Karpas-422 (cell line): ENCODE results near the gene ZBTB32. TPM values are rescaled to one million over a fixed set of nuclear protein-coding genes. Genes with fewer than 3 reads are reported as not detected.

Experiments
- DNase-seq: peaks from one replicate; pipeline ENCODE4 v3.0.0-alpha.2; 2015
- H2AFZ ChIP-seq: fragments of 200-600 bp; sonication (generic); 2 replicates; pipeline ENCODE4 v1.6.1; 2014; ENCODE audit warnings: antibody characterized with exemption, low read length, mixed read lengths
- H3K27ac ChIP-seq: fragments of 200-600 bp; sonication (generic); 2 replicates; pipeline ENCODE4 v1.5.1; 2014; ENCODE audit warnings: mild to moderate bottlenecking, low read length, moderate library complexity
- H3K27me3 ChIP-seq: fragments of 200-600 bp; sonication (generic); 2 replicates; pipeline ENCODE4 v1.6.1; 2014; ENCODE audit warnings: low read length, mixed read lengths
- H3K36me3 ChIP-seq: fragments of 200-600 bp; sonication (generic); 2 replicates; pipeline ENCODE4 v1.6.1; 2014; ENCODE audit warnings: low read length, mixed read lengths; ENCODE audit not compliant: insufficient read depth
- H3K4me1 ChIP-seq: fragments of 200-600 bp; sonication (generic); 2 replicates; pipeline ENCODE4 v1.6.1; 2014; ENCODE audit warnings: mild to moderate bottlenecking, low read length, mixed read lengths
- H3K4me2 ChIP-seq: fragments of 200-600 bp; sonication (generic); 2 replicates; pipeline ENCODE4 v1.6.1; 2014; ENCODE audit warnings: low read length, low read depth, mild to moderate bottlenecking; ENCODE audit not compliant: poor library complexity, severe bottlenecking
- H3K4me3 ChIP-seq: fragments of 200-600 bp; sonication (generic); 2 replicates; pipeline ENCODE4 v1.5.1; 2014; ENCODE audit warnings: mild to moderate bottlenecking, antibody characterized with exemption, low read length, mixed read lengths
- H3K79me2 ChIP-seq: fragments of 200-600 bp; sonication (generic); 2 replicates; pipeline ENCODE4 v1.6.1; 2014; ENCODE audit warnings: mild to moderate bottlenecking, low read length, mixed read lengths
- H3K9ac ChIP-seq: fragments of 200-600 bp; sonication (generic); 2 replicates; pipeline ENCODE4 v1.6.0; 2014; ENCODE audit warnings: low read length
- H3K9me2 ChIP-seq: fragments of 200-600 bp; sonication (generic), shearing (Covaris generic); replicated peaks from 2 replicates; pipeline ENCODE4 v1.6.0; 2014; ENCODE audit warnings: mild to moderate bottlenecking, low read length, moderate library complexity; ENCODE audit not compliant: insufficient read depth
- H3K9me3 ChIP-seq: fragments of 300-700, 200-600 bp; sonication (generic); 2 replicates; pipeline ENCODE4 v1.6.1; 2014; ENCODE audit warnings: low read length, mixed read lengths
- H4K20me1 ChIP-seq: fragments of 200-600 bp; sonication (generic); 2 replicates; pipeline ENCODE4 v1.6.1; 2014; ENCODE audit warnings: mild to moderate bottlenecking, antibody characterized with exemption, low read length, low read depth; ENCODE audit not compliant: insufficient read depth
- total RNA-seq: library from RNA; depleted of rRNA; stranded (reverse); fragments of >200 nt; shearing (Covaris generic); gene quantifications from 2 replicates; pipeline ENCODE4 v1.2.3, GENCODE V29; 2014; ENCODE audit warnings: low replicate concordance

Gene ZBTB32
- total RNA-seq, 1 experiment from 2014 or later = not detected

GRCh38 chr19:35703343-35703742 is 1.0 kb upstream of the ZBTB32 start:
- no peaks in the 10 kb centered on the region for H3K9me3 ChIP-seq
- H3K9ac ChIP-seq = no peak overlapping the region
- DNase-seq = peak; percentile 26
- H3K4me3 ChIP-seq = no peak overlapping the region
- H2AFZ ChIP-seq = no peak overlapping the region
- no peaks in the 10 kb centered on the region for H4K20me1 ChIP-seq
- no peaks in the 10 kb centered on the region for H3K79me2 ChIP-seq
- peaks cover 9% of the 10 kb centered on the region for H3K4me1 ChIP-seq
- no peak overlapping the region for H3K4me2 ChIP-seq
- no peak overlapping the region for H3K27ac ChIP-seq
- H3K36me3 ChIP-seq = no peaks in the 10 kb centered on the region
- H3K9me2 ChIP-seq = no peaks in the 10 kb centered on the region
- H3K27me3 ChIP-seq = no peaks in the 10 kb centered on the region

- no peak for DNase-seq
- no peaks in the 10 kb centered on the region for H3K9me2 ChIP-seq
- H3K36me3 ChIP-seq = no peaks in the 10 kb centered on the region
- H3K27ac ChIP-seq = no peak overlapping the region
- no peak overlapping the region for H3K9ac ChIP-seq
- H3K4me3 ChIP-seq = no peak overlapping the region
- 0 out of 2 replicates have a peak, but pooled peaks cover 5% of the 10 kb centered on the region for H4K20me1 ChIP-seq
- peaks cover 8% of the 10 kb centered on the region for H3K4me1 ChIP-seq
- no peaks in the 10 kb centered on the region for H3K9me3 ChIP-seq
- H3K4me2 ChIP-seq = no peak overlapping the region
- H2AFZ ChIP-seq = no peak overlapping the region
- no peaks in the 10 kb centered on the region for H3K79me2 ChIP-seq
- H3K27me3 ChIP-seq = no peaks in the 10 kb centered on the region
These were observed 4.0 kb downstream of the ZBTB32 start for GRCh38 chr19:35708391-35708790.

GRCh38 chr19:35710784-35711723 is 6.7 kb downstream of the ZBTB32 start:
- no peak for DNase-seq
- Histone ChIP-seq H3K9ac (no peak overlapping the region), H3K9me2 (no peaks in the 10 kb centered on the region), H3K4me2 (no peak overlapping the region), H3K9me3 (no peaks in the 10 kb centered on the region), H3K27ac (no peak overlapping the region), H3K4me1 (peaks cover 17% of the 10 kb centered on the region), H3K79me2 (no peaks in the 10 kb centered on the region), H3K36me3 (no peaks in the 10 kb centered on the region), H2AFZ (no peak overlapping the region), H3K4me3 (no peak overlapping the region), H3K27me3 (no peaks in the 10 kb centered on the region), H4K20me1 (0 out of 2 replicates have a peak, but pooled peaks cover 8% of the 10 kb centered on the region)

DNA sequence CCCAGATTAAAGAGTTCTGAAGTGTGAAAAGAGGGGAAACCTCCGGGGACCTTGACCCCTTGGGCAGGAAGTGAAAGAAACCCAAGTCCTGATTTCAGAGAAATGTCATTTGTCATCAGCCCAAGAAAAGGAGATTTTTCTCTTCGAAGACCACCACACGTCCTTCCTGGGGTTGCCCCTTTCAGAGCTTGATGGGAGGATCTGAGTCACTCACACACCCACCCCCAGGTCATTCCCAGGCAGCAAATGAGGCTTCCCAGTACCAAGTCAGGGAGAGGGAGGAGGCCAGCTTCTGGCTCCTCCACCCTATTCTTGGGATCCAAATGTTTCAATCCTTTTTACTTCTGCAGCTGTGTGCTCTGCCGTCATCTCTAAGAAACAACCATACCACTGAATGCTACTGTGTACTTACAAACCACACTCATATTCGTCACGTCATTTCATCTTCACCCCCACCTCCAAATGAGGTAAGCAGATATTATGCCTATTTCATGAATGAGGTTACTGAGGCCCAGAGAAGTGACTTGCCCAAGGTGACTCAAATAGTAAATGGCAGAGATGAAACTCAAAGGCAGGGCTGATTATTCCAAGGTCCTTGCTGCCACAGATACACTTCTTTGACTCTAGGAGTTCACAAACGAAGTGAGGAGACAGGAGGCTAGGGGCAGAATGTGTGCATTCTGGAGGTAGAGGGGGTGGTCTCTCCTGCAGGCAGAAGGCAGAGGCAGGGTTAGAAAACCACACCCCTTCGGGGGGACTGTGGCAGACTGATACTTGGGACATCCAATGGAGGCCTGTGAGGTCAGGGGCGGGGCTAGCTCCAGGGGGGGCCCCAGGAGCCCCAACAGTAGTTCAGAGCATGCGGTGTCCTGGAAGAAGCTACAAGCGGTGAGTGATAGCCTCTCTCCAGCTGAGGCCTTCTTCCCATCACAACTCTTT is 8.5 kb downstream of the ZBTB32 start:
- no peaks in the 10 kb centered on the region for H3K27me3 ChIP-seq
- no peaks in the 10 kb centered on the region for H3K79me2 ChIP-seq
- no peaks in the 10 kb centered on the region for H3K36me3 ChIP-seq
- peak; percentile 55 for DNase-seq
- peaks cover 24% of the 10 kb centered on the region for H3K4me1 ChIP-seq
- no peak overlapping the region for H3K4me2 ChIP-seq
- no peak overlapping the region for H3K4me3 ChIP-seq
- H2AFZ ChIP-seq = no peak overlapping the region
- H3K27ac ChIP-seq = no peak overlapping the region
- no peaks in the 10 kb centered on the region for H3K9me2 ChIP-seq
- H3K9me3 ChIP-seq = no peaks in the 10 kb centered on the region
- 0 out of 2 replicates have a peak, but pooled peaks cover 8% of the 10 kb centered on the region for H4K20me1 ChIP-seq
- H3K9ac ChIP-seq = no peak overlapping the region

DNA sequence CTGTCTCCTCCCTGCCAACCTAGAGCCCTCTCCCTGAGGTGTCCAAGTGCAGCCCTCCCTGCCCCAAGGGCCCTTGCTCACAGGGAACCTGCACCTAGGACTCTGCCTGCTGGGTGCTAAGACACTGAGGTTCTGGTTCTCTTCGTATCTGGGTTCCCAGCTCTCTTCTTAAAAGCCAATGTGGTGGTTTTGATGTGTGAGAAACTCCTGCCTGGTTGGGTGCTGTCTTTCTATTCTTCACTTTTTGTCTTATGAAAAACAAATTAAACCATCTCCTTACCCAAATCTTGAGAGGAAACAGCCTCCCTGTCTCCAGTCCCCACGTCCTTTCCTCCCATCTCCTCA is 9.1 kb downstream of the ZBTB32 start:
- Histone ChIP-seq H3K27me3 (no peaks in the 10 kb centered on the region), H3K36me3 (no peaks in the 10 kb centered on the region), H3K9ac (no peak overlapping the region), H4K20me1 (peaks cover 8% of the 10 kb centered on the region; the same call in 1 of the 2 replicates), H3K4me3 (no peak overlapping the region), H3K9me2 (no peaks in the 10 kb centered on the region), H3K4me1 (peaks cover 24% of the 10 kb centered on the region), H3K4me2 (no peak overlapping the region), H3K9me3 (no peaks in the 10 kb centered on the region), H3K27ac (no peak overlapping the region), H3K79me2 (peaks cover 4% of the 10 kb centered on the region), H2AFZ (no peak overlapping the region)
- DNase-seq = no peak

DNA sequence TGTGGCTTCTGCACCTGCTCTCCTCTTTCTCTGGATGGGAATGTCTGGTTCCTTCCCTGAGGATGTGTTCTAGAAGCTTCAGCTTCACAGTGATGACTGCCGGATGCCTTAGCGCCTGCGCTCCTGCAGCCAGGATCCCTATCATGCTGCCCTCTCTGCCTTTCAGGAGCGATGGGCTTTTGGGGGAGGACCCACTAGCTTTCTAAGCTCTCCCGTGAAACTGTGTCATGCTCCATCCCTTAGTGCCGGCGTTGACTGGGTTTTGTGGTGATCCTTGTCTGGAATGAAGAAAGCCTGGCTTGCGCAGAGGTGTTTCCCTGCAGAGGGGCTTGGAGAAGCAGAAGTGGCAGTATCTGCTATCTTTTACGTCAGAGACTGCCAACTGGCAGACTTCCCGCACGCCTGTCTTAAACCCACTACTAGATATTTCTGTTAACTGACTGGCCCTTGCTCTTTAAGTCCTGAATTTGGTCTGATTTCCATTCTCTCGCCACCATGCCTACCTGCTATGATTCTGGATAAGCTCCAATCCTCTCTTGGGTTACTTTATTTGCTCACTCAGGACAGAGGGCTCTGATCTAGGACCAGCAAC is 9.6 kb downstream of the ZBTB32 start:
- Histone ChIP-seq H3K27ac (no peak overlapping the region), H3K9me3 (no peaks in the 10 kb centered on the region), H2AFZ (no peak overlapping the region), H3K9ac (no peak overlapping the region), H3K4me3 (no peak overlapping the region), H3K4me2 (no peak overlapping the region), H3K36me3 (no peaks in the 10 kb centered on the region), H3K27me3 (no peaks in the 10 kb centered on the region), H3K9me2 (no peaks in the 10 kb centered on the region), H4K20me1 (peaks cover 14% of the 10 kb centered on the region; the same call in 1 of the 2 replicates), H3K4me1 (peaks cover 27% of the 10 kb centered on the region), H3K79me2 (peaks cover 9% of the 10 kb centered on the region)
- no peak for DNase-seq

DNA sequence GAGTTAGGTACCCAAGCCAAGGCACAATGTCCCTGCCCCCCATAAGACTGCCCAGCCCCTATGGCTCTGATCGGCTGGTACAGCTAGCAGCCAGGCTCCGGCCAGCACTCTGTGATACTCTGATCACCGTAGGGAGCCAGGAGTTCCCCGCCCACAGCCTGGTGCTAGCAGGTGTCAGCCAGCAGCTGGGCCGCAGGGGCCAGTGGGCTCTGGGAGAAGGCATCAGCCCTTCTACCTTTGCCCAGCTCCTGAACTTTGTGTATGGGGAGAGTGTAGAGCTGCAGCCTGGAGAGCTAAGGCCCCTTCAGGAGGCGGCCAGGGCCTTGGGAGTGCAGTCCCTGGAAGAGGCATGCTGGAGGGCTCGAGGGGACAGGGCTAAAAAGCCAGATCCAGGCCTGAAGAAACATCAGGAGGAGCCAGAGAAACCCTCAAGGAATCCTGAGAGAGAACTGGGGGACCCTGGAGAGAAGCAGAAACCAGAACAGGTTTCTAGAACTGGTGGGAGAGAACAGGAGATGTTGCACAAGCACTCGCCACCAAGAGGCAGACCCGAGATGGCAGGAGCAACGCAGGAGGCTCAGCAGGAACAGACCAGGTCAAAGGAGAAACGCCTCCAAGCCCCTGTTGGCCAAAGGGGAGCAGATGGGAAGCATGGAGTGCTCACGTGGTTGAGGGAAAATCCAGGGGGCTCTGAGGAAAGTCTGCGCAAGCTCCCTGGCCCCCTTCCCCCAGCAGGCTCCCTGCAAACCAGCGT is 10.4 kb downstream of the ZBTB32 start:
- Histone ChIP-seq H3K79me2 (peaks cover 17% of the 10 kb centered on the region), H3K4me3 (no peak overlapping the region), H3K4me1 (peaks cover 32% of the 10 kb centered on the region), H2AFZ (no peak overlapping the region), H3K9me2 (no peaks in the 10 kb centered on the region), H3K27me3 (no peaks in the 10 kb centered on the region), H3K9me3 (no peaks in the 10 kb centered on the region), H3K36me3 (peaks cover 3% of the 10 kb centered on the region; the same call in 1 of the 2 replicates), H3K4me2 (no peak overlapping the region), H3K27ac (no peak overlapping the region), H4K20me1 (peaks cover 21% of the 10 kb centered on the region; the same call in 1 of the 2 replicates), H3K9ac (0 out of 2 replicates have a peak overlapping the region, but pooled peaks have one; percentile 87)
- DNase-seq = no peak
